ENCODE results near the gene TENM4.

Gene TENM4

GRCh38 chr11:79294845-79295731 is 145.7 kb downstream of the TENM4 start:
- DNase-seq (ENCODE audit: low spot score): no peak

GRCh38 chr11:79291948-79292347 is 148.9 kb downstream of the TENM4 start:
- no peak for DNase-seq (ENCODE audit: low spot score)

DNA sequence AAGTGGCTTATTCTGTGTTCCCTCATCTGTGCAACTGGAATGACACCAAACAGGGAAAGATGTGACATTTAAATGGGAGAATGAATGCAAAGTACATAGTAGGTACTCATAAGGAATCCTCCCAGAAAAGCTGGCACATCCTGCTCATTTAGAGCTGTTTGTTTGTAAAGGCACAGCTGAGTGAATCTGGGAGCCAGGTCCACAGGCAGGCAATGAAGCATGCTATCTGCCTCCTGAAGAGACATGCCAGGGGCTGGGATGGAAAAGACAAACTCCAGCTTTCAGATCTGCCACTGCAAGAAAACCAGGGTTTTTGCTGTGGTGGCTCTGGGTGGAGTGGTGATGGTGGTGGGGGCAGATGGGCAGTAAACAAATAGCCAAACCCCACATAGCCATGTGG is 150.1 kb downstream of the TENM4 start:
- no peak for DNase-seq (ENCODE audit: low spot score)

GRCh38 chr11:79287952-79288351 is 152.9 kb downstream of the TENM4 start:
- DNase-seq (ENCODE audit: low spot score): no peak

- DNase-seq (ENCODE audit: low spot score): no peak
Observed at GRCh38 chr11:79285756-79286155, 155.1 kb downstream of the TENM4 start.

GRCh38 chr11:79276736-79277325 is 164.0 kb downstream of the TENM4 start:
- DNase-seq (ENCODE audit: low spot score): no peak

DNA sequence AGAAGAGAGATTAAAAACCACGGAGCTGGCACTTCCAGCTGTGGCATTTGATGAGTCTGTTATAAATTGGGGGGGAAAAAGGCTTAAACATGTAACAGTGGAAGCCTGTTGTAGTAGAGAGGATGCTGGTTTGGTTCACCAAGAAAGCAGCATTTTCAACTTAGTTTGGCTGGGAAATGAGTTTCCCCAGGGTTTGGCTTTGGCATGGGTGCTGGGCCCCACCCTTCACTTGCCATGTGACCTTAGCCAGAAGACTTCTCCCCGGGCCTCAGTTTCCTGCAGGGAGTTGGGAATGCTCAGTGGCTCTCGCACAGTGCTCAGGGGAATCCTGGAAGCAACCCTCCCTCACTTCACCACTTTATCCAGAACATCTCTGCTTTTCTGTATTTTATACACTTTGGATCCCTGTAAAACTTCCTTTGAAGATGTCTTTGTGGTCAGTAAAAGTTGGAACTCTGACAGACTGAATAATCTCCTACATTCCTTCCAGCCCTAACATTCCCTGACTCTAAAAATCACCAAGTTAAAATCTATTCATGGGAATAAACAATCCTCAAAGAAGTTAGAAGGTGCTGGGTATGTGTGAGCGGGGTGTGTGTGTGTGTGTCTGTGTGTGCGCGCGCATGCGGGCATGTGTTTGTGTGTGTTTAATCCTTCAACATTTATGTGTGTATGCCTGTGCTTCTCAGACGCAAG is 166.0 kb downstream of the TENM4 start:
- DNase-seq (ENCODE audit: low spot score): no peak

DNA sequence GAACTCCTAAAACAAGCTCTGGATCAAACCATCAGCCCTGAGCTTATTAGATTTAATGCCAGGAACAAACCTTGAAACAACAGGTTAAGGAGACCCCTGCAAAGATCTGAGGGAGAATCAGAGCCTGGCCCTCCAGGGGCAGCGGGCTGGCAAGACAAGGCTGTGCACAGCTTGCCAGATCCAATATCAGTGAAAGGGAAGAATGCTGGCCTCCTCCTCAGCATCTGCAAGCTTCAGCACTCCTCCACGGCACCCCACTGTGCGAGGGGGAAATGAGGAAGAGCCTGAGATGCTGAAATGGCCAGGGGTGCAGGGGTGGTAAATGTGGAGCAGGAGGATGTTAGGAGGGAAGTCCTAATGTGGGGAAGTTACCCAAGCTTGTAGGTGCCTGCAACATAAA is 167.0 kb downstream of the TENM4 start:
- no peak for DNase-seq (ENCODE audit: low spot score)

- DNase-seq (ENCODE audit: low spot score): no peak
Observed at GRCh38 chr11:79269611-79270307, 171.1 kb downstream of the TENM4 start.

DNA sequence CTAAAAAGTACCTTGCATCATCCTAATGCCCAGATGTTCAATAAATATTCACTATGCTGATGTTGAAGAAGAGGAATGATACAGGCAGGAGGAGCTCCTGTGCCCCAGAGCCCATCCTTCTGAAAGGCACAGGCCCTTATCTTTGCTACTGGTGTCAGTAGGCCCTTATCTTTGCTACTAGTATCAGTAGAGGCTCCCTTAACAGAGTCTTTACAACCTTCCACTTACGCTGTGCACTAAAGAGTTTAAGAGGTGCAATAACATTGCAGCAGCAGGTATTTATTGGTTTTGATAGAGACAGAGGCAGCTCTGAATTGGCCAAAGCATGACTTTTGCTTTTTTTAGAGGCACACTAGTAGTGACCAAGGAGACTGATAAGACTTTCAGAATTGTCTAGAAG is 174.4 kb downstream of the TENM4 start:
- DNase-seq (ENCODE audit: low spot score): no peak

DNA sequence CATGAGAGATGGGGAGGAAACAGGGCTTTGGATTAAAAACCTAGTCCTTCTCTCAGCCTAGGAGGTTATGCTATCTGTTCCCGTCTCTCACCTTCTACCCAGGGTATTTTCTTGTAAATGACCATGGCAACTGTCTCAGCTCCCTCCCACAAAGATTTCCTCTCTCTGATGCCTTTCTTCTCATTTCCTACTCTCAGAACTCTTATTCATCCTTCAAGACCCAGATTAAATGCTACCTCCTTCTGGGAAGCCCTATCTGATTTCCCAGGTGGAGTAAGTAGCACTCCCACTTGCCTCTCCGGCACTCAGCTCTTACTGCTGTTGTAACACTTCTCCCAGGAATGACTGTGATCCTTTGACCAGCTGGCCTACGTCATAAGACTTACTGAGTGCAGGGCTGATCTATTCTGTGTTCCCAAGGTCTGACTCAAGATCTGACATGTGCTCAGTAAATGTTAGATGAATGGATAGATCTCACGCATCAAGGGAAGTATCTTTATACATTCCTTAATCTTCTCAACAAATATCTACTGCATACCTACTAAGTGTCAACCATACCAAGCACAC is 175.0 kb downstream of the TENM4 start:
- no peak for DNase-seq (ENCODE audit: low spot score)

- no peak for DNase-seq (ENCODE audit: low spot score)
Observed at GRCh38 chr11:79264284-79264683, 176.5 kb downstream of the TENM4 start.

DNA sequence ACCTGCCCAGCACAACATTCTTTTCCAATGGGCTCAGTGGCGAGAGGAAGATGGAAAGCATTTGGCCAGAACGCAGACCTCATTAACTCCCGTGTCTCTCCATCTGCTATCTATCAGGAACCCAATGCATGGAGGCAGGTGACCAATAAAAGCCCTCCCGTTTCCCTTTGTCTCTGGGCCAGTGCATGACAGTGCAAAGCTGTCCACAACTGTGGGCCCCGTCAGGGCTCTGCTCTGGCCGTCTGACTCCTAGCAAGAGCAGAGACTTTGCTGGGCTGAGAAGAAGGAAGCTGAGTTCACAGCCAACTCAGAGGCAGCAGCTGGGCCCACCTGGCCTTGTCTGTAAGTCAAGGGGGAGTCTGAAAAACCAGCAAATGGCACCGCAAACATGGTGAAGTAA is 177.8 kb downstream of the TENM4 start:
- no peak for DNase-seq (ENCODE audit: low spot score)

- DNase-seq (ENCODE audit: low spot score): no peak
Observed at GRCh38 chr11:79262221-79262620, 178.6 kb downstream of the TENM4 start.

DNA sequence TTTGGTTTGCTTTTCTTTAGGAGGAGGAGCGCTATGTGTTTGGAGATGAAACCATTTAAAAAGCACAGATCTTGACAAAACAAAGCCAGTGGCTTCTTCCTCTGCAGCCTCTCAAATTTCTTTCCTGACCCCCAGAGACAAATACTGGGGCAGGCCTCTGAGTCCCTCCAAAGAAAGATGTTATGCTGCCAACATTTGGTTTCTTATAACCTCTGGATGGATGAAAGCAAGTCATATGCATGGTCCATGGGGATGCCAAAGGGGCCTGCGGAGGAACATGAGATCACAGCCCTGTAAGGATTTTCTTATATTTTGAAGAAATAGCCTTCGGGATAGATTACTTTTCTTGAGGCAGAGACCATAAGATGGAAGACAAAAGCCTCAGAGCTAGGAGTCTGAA is 179.1 kb downstream of the TENM4 start:
- no peak for DNase-seq (ENCODE audit: low spot score)

- no peak for DNase-seq (ENCODE audit: low spot score)
Observed at GRCh38 chr11:79259800-79260199, 181.0 kb downstream of the TENM4 start.

DNA sequence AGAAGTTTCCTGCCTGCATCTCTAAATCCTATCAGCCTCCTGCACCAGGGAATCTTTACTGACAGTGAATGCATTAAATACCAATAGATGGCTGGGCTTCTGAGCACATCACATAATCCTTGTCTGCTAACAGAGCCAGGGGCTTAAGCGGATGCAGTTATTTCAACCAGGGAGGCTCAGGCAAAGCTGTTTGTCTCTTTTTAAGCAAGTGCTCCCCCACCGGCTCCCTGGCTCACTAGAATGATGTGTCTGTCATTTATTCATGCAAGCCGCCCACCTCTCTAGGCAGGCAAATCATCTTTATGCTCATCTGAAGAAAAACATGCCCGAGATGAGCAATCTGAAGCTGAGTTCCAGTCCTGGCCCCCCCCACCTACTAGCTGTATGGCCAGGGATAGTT is 182.3 kb downstream of the TENM4 start:
- DNase-seq (ENCODE audit: low spot score): no peak

- no peak for DNase-seq (ENCODE audit: low spot score)
Observed at GRCh38 chr11:79255965-79256364, 184.9 kb downstream of the TENM4 start.

GRCh38 chr11:79253280-79253679 is 187.6 kb downstream of the TENM4 start:
- no peak for DNase-seq (ENCODE audit: low spot score)

DNA sequence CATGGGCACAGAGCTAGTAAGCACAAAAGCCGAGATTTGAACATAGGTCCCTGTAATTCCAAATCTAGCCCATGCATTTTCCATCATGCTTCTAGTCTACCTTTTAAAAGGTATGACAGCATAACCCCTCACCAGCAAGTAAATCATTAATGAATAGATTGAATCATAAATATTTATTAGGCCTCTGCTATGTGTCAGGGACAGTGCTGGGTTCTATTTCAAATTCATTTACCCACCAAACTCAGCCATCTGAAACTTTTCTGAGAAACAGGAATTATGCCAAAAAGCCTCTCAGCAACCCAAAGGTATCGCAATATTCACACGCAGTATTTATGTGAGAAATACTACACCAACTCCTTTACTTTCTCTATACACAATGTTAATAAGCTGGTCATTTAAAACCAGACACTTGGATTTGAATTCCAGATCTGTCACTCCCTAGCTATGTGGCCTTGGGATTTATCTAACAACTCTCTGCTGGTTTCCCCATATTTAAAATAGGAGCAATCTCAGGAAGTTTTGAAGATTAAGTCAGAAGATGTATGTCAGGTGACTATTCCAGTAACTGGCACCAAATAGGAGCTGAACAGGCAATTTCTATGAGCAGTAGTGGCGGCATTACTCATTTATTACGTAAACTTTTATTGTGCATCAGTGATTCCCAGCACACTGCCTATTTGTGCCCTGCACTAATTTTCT is 191.4 kb downstream of the TENM4 start:
- DNase-seq (ENCODE audit: low spot score): no peak

DNA sequence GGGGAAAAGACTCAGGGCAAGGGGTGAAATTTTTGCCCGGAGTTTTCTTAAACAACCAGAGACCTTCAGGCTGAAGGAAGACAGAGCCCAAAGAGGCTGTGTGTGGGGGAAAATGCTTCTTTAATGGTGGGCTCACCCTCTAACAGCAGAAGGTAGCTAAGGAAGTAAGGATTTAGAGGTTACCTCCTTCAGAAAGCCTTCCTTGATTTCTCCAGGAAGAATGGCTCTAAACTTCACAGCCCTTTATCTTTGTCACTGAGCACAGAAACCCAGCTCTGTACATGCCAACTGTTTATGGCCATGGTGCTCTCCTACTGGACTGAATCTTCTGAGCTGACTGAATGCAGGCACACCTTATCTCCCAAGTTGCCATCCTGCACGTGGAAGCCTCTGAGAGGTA is 196.0 kb downstream of the TENM4 start:
- no peak for DNase-seq (ENCODE audit: low spot score)
